NCI-H226 (cell line): ENCODE data around the gene TSPAN5.
"Not testable (repeated sequence)": the region's sequence is repeated elsewhere in the genome, so short reads cannot be mapped to it uniquely, and the experiment has no call there.

Experiments used
- DNase-seq: peaks from one replicate; pipeline ENCODE4 v3.0.0-alpha.2; 2015

Gene TSPAN5

GRCh38 chr4:98482847-98483806 lies 175.3 kb downstream of the TSPAN5 start:
- no peak for DNase-seq

DNA sequence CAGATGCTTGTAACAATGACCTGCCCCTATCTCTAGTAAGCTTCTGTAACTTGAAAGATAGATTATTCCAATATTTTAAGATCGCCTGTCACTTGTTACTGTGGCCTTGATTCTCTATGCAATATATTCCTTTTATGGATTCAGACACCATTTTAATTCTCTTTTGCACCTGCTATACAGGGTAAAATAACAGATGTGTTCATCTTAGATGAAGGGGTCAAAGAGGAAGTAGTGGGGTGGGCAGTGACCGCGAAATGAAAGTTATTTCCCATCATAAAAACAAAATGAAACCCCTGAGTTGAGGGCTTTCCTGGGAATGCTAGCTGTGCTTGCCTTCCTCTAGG lies 175.9 kb downstream of the TSPAN5 start:
- DNase-seq = no peak

DNA sequence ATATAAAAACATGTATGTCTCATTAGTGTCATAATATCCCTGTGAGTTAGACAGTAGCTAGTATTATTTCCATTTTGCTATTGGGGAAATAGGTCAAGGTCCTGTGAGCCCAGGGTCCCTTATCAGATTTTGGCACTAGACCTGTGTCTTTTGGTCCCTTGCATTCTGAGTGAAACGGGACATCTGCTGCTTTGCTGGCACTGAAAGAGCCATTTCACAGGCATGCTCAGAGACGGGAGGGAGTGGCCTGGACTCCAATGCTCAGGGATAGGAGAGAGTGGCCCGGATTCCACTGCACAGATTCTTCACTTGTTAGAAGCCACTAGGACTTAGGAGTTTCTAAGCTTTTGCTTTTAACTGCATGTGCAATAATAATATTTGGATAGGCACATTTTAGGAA lies 177.2 kb downstream of the TSPAN5 start:
- DNase-seq = no peak

- no peak for DNase-seq
Measured at GRCh38 chr4:98480535-98480934, 177.9 kb downstream of the TSPAN5 start.

DNA sequence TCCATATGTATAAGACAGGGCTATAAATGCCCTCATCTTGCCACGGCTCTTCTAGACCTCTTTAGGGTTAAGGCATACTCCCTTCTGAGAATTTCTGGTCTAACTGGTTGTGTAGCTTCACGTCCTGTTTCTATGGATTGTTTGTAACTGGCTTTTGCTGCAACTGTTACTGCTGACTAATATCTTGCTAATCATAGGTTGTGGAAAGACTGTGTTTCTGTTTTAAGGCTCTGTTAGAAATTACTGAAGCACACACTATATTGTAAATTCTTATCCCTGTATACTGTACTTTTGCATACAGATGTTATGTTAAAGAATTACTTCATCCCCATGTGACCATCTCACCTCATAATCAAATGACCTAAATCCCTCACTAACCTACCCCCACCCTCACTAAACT lies 178.8 kb downstream of the TSPAN5 start:
- DNase-seq = not testable (repeated sequence)

- no peak for DNase-seq
Measured at GRCh38 chr4:98476891-98477290, 181.5 kb downstream of the TSPAN5 start.

DNA sequence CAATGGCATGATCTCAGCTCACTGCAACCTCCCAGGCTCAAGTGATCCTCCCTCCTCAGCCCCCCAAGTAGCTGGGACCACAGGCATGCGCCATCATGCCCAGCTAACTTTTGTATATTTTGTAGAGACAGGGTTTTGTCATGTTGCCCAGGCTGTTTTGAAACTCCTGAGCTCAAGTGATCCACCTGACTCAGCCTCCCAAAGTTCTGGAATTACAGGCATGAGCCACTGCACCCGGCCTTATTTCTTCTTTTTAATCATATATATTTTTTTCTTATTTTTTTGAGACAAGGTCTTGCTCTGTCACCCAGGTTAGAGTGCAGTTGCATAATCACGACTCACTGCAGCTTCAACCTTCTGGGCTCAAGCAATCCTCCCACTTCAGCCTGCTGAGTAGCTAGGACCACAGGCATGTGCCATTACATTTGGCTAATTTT lies 184.0 kb downstream of the TSPAN5 start:
- DNase-seq = peak; percentile 79

GRCh38 chr4:98473046-98473445 lies 185.4 kb downstream of the TSPAN5 start:
- DNase-seq = no peak

- DNase-seq = peak; percentile 79
Measured at GRCh38 chr4:98470831-98471230, 187.6 kb downstream of the TSPAN5 start.

- no peak for DNase-seq
Measured at GRCh38 chr4:98470366-98470765, 188.0 kb downstream of the TSPAN5 start.

DNA sequence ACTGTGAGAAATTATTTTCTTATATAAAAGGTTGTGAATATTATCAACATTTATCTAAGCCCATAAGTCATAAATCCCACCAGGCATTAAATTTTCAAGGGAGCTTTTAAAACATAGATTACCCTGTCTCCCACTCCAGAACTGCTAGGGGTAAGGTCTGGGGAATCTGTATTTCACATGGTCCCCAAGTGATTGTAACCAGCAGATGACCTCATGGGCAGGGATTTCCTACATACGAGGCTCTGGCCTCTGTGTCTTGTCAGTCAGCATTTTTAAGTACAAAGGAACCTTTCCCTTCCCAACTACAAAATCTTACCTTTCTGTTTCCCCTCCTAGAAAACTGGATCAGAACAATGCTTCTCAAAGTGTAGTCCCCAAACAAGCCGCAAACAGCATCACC lies 188.6 kb downstream of the TSPAN5 start:
- no peak for DNase-seq

GRCh38 chr4:98468709-98469108 lies 189.7 kb downstream of the TSPAN5 start:
- no peak for DNase-seq

- peak; percentile 73 for DNase-seq
Measured at GRCh38 chr4:98467627-98468072, 190.8 kb downstream of the TSPAN5 start.

DNA sequence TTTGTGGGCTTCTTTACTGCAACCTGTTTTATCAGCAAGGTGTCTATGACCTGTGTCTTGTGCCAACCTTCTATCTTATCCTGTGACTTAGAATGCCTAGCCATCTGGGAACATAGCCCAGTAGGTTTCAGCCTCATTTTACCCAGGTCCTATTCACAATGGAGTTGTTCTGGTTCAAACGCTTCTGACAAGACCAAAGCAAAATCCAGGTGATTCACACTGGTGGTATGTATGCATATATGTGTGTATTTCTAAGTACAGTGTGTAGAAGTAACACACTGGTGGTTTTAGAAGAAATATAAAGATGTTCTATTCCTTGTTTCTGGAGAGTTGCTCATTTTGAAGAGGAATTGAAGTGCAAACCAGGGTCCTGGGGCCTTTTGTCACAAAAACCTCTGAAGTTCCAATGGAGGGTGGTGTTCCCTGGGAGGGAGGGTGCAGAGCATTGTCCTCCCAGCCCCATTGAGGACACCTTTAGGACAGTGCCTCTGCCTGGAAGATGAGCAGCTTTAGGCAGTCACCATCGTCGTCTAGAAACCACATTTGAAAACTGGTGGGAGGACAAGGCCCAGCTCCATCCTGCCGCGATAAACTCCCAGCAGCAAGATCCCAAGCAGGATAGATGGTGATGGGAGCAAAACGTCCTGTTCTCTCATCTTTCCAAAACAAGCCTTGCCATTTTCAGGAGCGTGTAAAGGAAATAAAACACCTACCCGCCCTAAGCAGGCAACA lies 191.4 kb downstream of the TSPAN5 start:
- no peak for DNase-seq

GRCh38 chr4:98462487-98462886 lies 195.9 kb downstream of the TSPAN5 start:
- no peak for DNase-seq

DNA sequence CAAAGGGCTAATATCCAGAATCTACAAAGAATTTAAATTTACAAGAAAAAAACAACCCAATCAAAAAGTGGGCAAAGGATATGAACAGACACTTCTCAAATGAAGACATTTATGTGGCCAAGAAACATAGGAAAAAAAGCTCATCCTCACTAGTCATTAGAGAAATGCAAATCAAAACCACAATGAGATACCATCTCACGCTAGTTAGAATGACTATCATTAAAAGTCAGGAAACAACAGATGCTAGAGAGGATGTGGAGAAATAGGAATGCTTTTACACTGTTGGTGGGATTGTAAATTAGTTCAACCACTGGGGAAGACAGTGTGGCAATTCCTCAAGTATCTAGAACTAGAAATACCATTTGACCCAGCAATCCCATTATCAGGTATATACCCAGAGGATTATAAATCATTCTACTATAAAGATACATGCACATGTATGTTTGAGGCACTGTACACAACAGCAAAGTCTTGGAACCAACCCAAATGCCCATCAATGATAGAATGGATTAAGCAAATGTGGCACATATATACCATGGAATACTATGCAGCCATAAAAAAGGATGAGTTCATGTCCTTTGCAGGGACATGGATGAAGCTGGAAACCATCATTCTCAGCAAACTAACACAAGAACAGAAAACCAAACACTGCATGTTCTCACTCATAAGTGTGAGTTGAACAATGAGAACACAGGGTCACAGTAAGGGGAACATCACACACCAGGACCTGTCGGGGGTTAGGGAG lies 197.1 kb downstream of the TSPAN5 start:
- DNase-seq = not testable (repeated sequence)

GRCh38 chr4:98457422-98457821 lies 201.0 kb downstream of the TSPAN5 start:
- DNase-seq = not testable (repeated sequence)

- DNase-seq = no peak
Measured at GRCh38 chr4:98452091-98452490, 206.3 kb downstream of the TSPAN5 start.

DNA sequence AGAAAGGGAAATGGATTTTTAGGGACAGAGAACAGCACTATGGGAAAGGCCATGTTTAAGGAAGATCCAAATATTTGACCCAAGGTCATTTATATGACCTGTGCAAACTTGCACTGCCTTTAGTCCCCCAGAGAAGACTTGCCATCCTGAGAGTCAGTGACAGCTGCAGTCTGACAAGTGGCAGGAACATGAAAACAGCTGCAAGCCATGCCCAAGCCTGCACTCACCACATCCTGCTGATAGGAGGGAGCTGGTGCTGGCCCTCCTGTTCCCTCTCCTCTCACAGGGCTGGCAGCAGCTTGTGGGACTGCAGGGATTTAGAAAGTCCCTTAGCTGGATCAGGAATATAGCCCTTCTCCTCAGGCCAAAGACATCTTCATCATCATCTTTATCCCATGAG lies 209.5 kb downstream of the TSPAN5 start:
- no peak for DNase-seq

GRCh38 chr4:98447648-98448047 lies 210.8 kb downstream of the TSPAN5 start:
- no peak for DNase-seq

DNA sequence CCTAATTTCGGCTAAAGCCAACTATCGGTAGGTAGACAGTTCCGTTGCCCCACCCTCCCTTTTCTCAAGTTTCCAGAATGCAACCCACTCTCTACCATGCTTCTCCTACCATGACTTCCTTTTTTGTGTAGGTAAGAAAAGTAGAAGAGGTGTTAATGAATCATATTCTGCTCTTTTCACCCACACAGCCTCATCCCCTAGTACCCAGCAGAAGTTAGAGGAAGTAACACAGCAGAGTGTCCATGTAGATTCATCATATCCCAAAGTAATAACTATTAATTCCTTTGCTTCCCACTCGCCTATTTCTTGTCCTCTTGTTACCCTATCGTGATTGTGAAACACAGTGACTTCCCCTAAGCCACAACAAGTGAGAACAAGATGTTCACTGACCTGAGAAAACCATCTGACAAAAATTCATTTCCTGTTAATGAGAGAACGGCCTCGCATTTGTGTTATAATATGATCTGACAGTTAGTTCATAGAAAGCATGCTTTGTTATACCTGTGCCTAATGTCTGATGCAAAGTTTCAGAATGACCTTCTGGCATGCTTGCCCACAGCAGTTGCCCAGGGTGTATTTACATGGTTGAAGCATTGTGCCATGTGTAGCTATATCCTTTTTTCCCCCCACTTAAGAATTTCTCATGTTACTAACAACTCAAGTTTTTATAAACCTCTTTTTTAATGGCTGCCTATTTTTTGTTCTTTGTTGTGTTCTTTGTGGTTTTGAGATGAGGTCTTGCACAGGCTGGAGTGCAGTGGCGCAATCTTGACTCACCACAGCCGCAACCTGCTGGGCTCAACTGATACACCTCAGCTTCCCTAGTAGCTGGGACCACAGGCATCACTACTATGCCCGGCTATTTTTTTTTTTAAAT lies 211.7 kb downstream of the TSPAN5 start:
- DNase-seq = no peak

DNA sequence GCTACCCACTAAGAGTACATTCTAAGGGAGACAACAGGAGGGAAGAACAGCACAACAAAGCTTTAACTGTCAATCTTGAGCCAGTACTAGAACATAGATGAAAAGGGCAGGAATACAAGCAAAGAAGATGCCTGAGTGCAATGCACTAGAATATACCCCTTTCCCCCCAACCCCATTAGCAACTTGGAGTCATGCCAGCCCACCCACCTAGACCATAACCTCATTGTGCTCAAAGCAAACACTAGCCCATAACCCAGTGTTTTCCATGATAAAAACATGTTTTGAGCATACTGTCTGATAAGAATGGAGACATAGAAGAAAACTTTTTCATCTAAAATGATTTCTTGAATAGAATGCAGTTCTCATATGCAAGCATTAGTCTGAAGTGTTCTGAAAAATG lies 214.0 kb downstream of the TSPAN5 start:
- DNase-seq = no peak
